SW 1271 (cell line): ENCODE data around the gene CHRNG.

ENCODE experiments used
- DNase-seq, 2 experiments: peaks; one replicate each; lab custom pipeline; 2025; lab: John Stamatoyannopoulos, UW

CHRNG gene

GRCh38 chr2:232506709-232507108 lies 32.8 kb upstream of the CHRNG start:
- DNase-seq, result no peak

GRCh38 chr2:232508251-232508650 lies 31.2 kb upstream of the CHRNG start:
- no peak for DNase-seq

DNA sequence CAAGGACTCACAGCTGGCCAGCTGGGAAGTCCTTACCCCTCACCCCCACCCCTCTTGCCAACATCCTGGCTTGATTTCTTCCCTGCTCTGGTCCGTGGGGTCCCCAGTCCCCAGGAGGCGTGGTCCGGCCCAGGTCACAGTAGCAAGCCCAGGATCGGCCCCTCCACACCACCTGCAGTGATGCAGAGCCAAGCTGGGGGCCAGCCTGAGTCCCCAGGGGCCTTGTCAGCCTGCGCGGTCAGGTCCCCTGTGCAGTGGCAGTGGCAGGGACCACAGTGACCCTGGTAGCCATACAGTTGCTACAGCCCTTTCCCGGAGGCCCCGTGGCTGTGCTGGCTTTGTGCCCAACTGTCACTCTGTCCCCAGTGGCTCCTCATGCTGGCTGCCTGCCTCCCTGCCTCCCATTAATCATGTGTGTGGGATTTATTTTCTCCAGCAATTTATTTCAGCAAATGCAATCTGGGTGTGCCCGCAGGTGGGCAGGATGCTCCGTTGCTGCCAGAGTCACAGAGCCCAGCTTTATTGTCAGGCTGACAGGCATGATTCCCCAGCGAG lies 28.1 kb upstream of the CHRNG start:
- no peak for DNase-seq

DNA sequence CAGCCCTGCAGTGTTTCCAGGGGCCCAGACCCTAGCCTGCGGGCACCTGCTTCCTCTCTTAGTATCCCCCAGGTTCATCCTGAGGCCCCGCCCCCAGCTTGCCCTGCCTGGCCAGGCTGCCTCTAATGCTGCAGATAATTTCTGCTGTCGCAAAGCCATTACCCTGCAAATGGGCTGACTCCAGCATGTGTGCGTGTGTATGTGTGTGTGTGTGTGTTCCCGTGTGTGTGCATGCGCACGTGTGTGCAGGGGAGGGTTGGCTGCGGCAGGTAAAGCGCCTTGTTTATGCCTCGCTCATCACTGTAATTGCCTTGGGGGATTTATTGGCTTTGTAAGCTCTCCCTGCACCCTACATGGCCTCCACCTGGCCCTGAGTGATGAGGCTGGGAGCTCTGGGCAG lies 26.9 kb upstream of the CHRNG start:
- DNase-seq, result no peak

GRCh38 chr2:232513353-232513752 lies 26.1 kb upstream of the CHRNG start:
- no peak for DNase-seq

- DNase-seq, result no peak
These were observed 23.9 kb upstream of the CHRNG start for GRCh38 chr2:232515639-232516038.

GRCh38 chr2:232516551-232516950 lies 22.9 kb upstream of the CHRNG start:
- DNase-seq, result no peak

DNA sequence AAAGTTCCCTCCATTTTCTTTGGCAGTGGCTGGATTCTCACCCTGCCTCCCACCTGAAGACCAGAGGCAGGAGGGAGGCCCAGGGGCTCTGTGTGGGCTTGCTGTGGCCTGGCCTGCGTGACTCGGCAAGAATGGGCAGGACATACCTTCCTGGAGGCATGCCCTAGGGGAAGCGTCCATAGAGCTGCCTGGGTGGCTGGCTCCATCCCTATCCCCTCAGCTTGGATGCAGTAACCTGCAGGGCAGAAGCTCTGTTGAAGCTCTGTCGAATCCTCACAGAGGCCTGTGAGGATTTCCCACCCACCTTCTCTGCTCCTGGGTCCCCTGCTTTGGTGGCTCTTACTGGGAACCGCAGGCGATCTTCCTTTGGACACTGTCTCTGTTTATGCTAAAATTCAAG lies 20.6 kb upstream of the CHRNG start:
- DNase-seq, result no peak

- no peak for DNase-seq
These were observed 19.7 kb upstream of the CHRNG start, which contains the start of gene PRSS56 for GRCh38 chr2:232519581-232520438. Gene PRSS56, plus strand, starts transcription at chr2:232520388. Its CDS starts 211 bp downstream, at chr2:232520599.

DNA sequence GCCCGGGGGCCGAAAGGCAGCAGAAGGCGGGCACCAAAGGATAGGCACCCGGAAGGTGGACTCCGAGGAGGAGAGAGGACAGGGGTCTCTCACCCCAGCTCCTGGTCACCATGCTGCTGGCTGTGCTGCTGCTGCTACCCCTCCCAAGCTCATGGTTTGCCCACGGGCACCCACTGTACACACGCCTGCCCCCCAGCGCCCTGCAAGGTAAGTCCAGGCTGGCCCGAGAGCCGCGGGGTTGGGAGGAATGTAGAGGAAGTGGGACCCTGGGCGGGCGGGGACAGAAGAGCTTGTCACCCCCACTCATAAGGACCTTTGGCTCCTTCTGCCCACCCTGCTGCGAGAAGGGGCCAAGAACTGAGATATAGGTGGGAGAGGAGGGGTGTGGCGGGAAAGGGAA lies 19.0 kb upstream of the CHRNG start:
- DNase-seq, result no peak

DNA sequence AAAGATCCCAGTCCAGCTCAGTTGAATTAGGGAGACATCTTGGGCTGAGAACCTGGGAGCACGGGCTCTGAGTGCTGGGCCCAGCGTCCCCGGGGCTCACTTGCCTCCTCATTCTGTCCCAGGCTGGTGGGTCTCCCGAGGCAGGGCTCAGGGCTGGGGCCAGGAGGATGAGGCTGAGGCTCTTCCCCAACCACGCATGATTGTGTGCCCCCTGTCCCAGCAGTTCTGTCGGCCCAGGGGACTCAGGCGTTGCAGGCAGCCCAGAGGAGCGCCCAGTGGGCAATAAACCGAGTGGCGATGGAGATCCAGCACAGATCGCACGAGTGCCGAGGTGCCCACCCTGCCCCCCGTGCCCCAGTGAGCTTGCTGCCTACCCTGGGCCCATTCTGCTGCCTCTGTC lies 18.4 kb upstream of the CHRNG start:
- no peak for DNase-seq

- peak in 1 of 2 experiments; percentile 22 for DNase-seq
These were observed 17.4 kb upstream of the CHRNG start for GRCh38 chr2:232521959-232522622.

DNA sequence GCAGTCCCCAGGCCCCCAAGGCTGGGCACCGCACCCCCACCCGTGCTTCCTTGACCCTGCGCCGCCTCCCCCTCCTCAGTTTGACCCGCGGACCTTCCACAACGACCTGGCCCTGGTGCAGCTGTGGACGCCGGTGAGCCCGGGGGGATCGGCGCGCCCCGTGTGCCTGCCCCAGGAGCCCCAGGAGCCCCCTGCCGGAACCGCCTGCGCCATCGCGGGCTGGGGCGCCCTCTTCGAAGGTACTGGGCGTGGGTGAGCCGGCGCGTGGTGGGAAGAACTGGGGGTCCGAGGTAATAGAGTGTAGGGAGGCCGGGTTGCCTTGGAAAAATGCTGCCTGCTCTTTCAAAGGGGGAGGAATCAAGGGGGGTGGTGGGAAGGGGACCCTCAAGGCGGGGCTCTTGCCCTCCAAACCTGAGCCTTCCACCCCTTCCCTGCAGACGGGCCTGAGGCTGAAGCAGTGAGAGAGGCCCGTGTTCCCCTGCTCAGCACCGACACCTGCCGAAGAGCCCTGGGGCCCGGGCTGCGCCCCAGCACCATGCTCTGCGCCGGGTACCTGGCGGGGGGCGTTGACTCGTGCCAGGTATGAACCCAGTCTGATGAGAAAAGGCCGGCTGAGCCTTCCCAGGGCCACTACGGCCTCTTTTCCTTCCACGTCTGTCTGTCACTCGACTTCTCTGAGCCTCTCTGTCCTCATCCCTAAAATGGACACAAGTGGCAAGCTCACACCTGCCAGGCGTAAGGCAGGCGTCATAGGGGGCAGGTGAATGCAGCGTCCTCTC lies 16.7 kb upstream of the CHRNG start:
- no peak for DNase-seq

GRCh38 chr2:232523402-232523681 lies 16.1 kb upstream of the CHRNG start:
- DNase-seq, result no peak

GRCh38 chr2:232523682-232524597 lies 15.6 kb upstream of the CHRNG start:
- DNase-seq, result peak in 1 of 2 experiments; percentile 28

GRCh38 chr2:232524771-232525170 lies 14.7 kb upstream of the CHRNG start:
- no peak for DNase-seq

- no peak for DNase-seq
These were observed 14.3 kb upstream of the CHRNG start for GRCh38 chr2:232525199-232525598.

DNA sequence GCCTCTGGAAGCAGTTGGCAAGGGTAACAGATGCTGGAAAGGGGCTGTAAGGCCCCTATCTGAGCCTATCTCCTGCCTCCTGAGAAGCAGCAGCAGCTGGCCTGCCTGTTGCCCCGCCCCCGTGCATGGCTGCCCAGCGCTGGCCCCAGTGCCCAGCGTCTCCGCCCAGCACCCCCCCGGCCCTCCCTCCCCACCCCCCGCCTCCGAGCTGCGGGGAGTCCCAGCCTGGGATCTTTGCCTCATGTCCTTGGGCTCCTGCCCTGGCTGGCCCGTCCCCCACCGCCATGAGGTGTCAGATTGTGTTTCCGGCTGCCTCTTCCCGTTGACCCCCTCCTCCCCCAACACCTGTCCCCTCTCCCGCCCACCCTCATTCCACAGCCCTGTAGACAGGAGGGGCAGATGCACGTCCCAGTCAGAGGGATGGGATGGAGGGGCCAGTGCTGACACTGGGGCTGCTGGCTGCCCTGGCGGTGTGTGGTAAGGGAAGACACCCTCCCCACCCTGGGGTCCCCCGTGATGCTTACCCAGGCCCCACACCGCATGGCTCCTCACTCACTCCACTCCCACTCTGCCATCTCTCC lies 13.6 kb upstream of the CHRNG start, which contains the start of gene CHRND:
Gene CHRND, plus strand, starts transcription at position 370 of the 581 bp plus-strand sequence. Its CDS starts 56 bp downstream, at position 426.
- DNase-seq, result no peak

- DNase-seq, result no peak
These were observed 13.0 kb upstream of the CHRNG start for GRCh38 chr2:232526372-232526941.

- no peak for DNase-seq
These were observed 11.5 kb upstream of the CHRNG start for GRCh38 chr2:232527905-232528470.
